ENCODE results near the gene GPR17. TPM values are rescaled to one million over a fixed set of nuclear protein-coding genes. Genes with fewer than 3 reads are reported as not detected.
A peak's percentile ranks its signal among the peaks of the same experiment; 100 is the strongest.

The GPR17 gene
- total and polyA plus RNA-seq, 9 of the 15 experiments (the other 6 are each of a cell fraction or from before 2014, with no cell fraction given), result not detected

DNA sequence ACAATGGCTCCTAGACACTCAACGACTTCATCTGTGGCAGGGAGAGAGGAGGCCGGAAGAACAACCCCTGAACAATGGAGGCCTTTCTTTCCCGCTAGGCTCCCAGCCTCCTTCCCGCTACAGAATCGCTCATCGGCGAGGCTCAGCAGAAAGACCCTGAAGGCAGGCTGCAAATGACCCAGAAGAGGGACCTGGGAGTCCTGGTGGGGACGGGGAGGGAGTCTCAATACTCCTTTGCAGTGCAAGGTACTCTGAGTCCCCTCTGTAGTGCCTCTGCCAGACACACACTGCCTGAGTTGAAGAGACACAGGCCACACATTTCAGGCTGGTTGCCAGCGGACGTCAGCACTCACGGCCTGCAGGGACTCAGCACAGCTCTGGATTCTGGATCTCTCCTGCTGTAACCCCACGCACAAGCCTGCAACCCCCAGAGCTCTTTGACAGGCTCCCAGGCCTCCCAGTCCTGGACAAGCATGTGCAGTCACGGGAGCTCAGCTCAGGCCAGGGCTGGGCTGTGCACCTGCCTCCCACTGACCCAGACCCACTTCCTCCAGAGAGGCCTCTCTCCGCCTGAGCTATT is 6.1 kb downstream of the GPR17 start:
- Histone ChIP-seq H3K36me3 (ENCODE audit: control insufficient read depth, insufficient read depth, low read length) (no peaks in the 10 kb centered on the region), H4K20me1 (replicated peaks; ENCODE audit: control insufficient read depth, insufficient read depth, low read length) (peaks cover 13% of the 10 kb centered on the region; the same call in 1 of the 2 replicates), H3K4me1 (replicated peaks in 1 of 2; ENCODE audit: control insufficient read depth in 2 of 2, insufficient read depth in 2 of 2, low read length in 2 of 2) (peaks cover 0 to 32% of the 10 kb centered on the region in 2 experiments; a peak in 1 of 5 replicates), H2AFZ (ENCODE audit: low read depth, low read length) (0 out of 2 replicates have a peak overlapping the region, but pooled peaks have one; percentile 9), H3K4me3 (no peak overlapping the region), H3K27me3 (ENCODE audit: control insufficient read depth in 2 of 2, insufficient read depth in 2 of 2, low read length in 2 of 2) (peaks cover 51 to 83% of the 10 kb centered on the region in 2 experiments), H3K4me2 (ENCODE audit: insufficient read depth, low read length) (no peak overlapping the region), H3K27ac (ENCODE audit: extremely low read depth, low read depth, low read length) (no peak overlapping the region), H3K79me2 (ENCODE audit: control insufficient read depth, insufficient read depth, low read length) (no peaks in the 10 kb centered on the region), H3K9ac (ENCODE audit: insufficient read depth in 1 of 2, low read depth in 2 of 2, low read length in 2 of 2) (peak overlapping the region in 1 of 2 experiments; percentile 41; a peak in 1 of 4 replicates), H3K9me1 (ENCODE audit: control insufficient read depth, insufficient read depth, low read length) (no peaks in the 10 kb centered on the region), H3K9me3 (replicated peaks; ENCODE audit: control insufficient read depth, insufficient read depth, low read depth, low read length) (no peaks in the 10 kb centered on the region)
- in situ Hi-C loops (cut with MboI) (no loop called here), intact Hi-C loops (cut with micrococcal nuclease) (no loop called here)
- 11% methylated on average over 14 of the region's 14 CpGs for WGBS (ENCODE audit: insufficient coverage, low coverage, missing lambda C conversion rate)
- DNase-seq (ENCODE audit: extremely low read depth in 1 of 4, low spot score in 3 of 4) (no peak), FAIRE-seq (no peak), ATAC-seq (peak; percentile 16; the same call in 2 of the 3 replicates)
- ChIA-PET POLR2A (interaction anchor here (1.2 kb wide), 1 partner anchor 126 kb away, joined by 3 read pairs; the partner anchor contains the start of gene IWS1), CTCF (ENCODE audit: low intra/inter-chr PET ratio) (no interaction called here)
- BruUV-seq (replicated peaks), result no TSS peak
- TF ChIP-seq CEBPG (CRISPR knock-in tag; IDR thresholded peaks at IDR 0.05) (no peak), CEBPG (tag; conservative IDR thresholded peaks at IDR 0.05 in 1 of 2, IDR thresholded peaks at IDR 0.05 in 1 of 2) (no peak), SIN3B (IDR thresholded peaks at IDR 0.05; ENCODE audit: low read depth) (no peak), NFRKB (IDR thresholded peaks at IDR 0.05; ENCODE audit: low read depth) (no peak), TAF9B (IDR thresholded peaks at IDR 0.05; ENCODE audit: partially characterized antibody) (no peak), BDP1 (IDR thresholded peaks at IDR 0.05; ENCODE audit: insufficient read depth, insufficient read length) (no peak), TAL1 (IDR thresholded peaks at IDR 0.05) (no peak)

Data from K562 (cell line).